NCI-H1092 treated with DMSO at 0.1 percent for 48 hours (cell line): ENCODE data around the gene ATP2B3.

Experiments used
- DNase-seq: peaks from one replicate; lab custom pipeline; 2025; lab: John Stamatoyannopoulos, UW

ATP2B3 gene

DNA sequence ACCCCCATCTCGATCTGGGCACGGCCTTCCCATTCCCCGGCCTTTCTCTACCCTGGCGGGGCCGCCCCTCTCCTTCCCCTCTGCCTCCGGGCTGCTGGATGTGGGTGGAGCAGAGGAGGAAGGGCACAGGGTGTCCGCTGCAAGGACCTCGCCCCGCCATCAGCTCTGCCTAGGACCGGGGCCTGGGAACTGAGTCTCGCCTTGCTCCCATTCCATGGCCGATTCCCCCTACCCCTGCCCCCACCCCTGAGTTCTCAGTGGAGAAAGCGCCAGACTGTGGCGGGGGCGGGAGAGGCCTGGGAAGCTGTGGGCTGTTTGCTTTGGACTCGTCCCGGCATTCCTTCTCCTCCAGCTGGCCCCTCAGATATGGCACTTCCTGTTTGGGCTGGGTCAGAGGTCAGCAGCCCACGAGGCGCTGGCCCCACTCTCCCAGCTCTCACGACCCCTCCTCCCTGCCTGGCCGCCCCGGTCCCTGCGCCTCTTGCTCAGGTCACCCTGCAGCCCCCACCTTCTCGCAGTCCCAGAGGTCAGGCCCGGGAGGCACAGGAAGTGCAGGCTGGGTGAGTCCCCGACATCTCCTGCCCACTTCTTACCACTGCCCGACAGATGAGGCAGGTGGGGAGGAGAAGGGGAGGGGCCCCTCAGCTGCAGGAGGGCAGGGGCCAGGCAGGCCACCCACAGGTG is 29.1 kb upstream of the ATP2B3 start:
- no peak for DNase-seq

DNA sequence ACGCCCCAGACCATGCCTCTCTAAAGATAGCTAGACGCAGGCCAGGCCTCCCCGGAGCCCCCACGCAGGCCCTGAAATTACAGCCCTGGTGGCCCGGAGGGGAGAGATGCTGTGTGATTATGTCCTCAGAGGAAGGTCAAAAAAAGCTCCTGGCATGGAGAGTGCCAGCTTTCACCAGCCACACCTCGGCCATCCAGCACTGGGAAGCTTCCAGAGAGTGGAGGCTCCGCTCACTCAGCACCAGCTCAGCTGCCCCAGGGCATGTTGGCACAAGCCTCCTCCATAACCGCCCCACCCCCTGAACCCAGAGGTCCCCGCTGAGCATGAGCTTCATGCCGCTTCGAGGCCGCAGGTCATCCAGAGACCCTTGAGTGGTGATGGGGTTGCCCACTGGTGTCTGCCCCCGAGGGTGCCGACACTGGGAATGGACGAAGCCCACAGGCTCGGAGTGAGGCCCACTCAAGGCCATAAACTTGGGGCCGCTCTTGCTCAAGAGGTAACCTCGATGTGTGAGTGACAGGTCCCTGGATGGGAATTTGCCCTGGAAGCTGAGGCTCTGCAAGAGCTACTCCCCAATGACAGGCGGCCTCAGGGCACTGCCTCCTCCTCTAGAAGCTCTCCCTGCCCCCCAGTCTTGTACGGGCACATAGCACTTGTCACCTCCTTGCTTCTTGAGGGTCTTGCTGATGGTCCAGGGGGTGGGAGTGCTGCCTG is 27.1 kb upstream of the ATP2B3 start:
- no peak for DNase-seq

DNA sequence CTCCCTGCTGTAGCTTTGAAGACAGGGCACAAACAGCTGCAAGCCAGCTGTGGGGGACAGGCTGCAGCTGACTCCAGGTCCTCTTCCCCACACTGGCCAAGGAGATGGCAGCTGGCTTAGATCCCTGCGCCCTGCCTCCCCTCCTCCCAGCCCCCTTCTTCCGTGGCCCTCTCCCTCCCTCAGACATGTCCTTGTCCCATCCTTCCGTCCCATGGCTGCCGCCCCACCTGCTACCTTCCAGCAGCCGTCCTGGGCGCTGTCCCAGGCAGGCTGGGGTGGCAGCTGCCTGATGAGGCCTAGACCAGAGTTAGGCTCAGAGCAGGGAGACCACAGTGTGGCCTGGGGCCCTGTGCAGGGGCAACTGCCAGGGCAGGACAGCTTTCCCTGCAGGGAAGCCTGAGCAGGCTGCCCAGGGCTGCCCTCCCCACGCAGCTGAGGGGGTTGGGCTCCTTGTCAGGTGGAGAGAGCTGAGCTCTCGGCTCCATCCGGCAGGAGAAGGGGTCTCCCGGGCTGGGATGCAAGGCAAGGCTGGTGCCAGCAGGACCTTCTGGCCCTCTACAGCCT is 26.0 kb upstream of the ATP2B3 start:
- DNase-seq: no peak

DNA sequence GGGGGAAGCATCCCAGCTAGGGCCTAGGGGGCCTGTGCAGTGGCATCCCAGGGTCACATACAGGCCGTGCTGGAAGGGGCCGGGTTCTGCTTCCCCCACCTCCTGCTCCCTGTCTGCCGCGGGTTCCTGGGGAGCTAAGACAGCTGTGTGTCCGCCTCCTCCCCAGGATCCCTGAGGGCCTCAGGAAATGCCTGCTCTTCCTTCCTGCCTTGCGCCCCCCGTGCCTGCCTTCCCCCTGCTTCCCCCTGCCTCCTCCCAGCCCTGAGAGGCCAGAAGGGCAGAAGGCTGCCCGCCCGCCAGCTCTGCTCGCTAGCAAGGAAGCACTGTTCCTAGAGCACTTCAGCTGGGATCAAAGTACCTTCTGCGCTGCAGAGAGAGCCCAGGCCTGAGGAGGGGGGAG is 25.5 kb upstream of the ATP2B3 start:
- no peak for DNase-seq

DNA sequence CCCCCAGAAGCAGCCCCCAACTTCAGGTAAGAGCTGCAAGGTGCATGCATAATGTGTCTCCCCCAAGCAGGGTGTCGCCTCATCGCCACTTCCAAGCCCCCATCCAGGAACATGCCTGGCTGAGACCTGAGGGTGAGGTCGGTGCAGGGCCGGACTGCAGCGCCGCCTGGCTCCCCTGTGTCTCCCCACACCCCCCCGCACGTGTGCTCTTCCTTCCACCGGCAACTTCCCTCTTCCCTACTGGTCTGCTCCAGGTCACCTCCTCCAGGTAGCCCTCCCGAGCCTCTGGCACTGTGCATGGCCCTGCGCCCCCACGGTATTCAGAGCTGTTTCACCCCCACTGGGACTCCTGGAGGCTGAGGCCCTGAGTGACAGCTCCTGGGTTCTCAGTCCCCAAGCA is 24.9 kb upstream of the ATP2B3 start:
- DNase-seq: no peak

DNA sequence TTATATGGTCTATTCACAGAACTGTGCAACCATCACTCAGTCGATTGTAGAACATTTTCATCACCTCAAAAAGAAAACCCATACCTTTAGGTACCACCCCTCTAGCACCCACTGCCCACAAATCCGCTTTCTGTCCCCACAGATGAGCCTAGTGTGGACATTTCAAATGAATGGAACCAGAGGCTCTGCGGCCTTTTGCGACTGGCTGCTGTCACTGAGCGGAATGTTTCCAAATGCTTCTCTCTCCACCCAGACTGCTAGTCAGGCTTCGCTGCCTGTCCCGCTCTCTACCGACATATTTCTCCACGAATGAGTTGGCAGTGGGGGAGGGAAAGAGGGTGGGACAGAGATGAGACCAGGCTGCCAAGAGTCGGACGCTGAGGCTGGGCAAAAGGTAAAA is 24.4 kb upstream of the ATP2B3 start:
- no peak for DNase-seq

DNA sequence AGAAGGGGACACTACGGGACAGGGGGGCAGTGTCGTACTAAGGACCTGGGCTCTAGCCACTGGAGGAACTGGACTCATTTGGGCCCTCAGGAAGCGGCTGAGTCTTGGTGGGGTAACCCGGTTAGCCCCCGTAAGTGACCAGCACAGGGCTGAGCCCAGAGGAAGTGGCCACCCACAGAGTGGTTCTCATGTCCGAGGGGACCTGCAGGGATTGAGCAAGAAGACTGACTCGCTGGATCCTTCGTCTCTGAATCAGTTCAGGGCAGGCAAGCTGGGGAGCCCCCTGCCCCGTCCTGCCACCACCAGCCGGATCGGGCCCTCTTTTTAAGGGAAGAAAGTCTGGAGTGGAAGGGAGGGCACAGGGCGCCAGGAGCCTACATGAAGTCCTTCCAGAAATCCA is 23.4 kb upstream of the ATP2B3 start:
- no peak for DNase-seq

DNA sequence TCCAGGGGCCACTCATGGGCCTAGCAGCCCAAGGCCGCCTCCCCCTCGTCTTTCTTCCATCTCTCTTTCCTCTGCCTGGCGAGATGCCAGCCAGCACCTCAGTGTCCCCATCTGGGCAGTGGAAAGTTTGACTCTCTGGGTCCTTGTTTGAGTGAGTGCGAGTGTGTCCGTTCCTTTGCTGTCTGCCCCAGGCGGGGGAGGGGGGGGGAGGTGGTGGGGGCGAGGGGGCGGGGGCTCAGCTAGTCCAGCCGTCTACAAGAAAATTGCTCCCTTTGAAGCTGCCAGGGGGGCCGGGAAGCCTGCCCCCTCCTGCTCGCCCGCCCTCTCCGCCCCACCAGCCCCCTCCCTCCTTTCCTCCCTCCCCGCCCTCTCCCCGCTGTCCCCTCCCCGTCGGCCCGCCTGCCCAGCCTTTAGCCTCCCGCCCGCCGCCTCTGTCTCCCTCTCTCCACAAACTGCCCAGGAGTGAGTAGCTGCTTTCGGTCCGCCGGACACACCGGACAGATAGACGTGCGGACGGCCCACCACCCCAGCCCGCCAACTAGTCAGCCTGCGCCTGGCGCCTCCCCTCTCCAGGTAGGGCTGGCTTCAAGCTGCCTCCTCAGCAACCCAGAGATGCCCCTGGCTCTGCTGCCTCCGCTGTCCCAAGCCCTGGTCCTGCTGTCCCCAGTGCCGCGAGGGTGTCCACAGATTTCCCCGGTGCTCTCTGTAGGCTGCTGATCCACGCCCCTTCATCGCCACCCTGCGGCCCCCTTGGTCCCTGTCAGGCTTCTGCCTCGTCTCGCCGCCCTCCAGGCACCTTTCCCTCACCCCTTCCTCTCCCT is 22.7 kb upstream of the ATP2B3 start, which contains the start of gene BGN:
Gene BGN (plus strand): TSS at position 440 of the 821 bp plus-strand sequence. CDS start 9,652 bp downstream, outside the sequence.
- DNase-seq: peak; percentile 51

DNA sequence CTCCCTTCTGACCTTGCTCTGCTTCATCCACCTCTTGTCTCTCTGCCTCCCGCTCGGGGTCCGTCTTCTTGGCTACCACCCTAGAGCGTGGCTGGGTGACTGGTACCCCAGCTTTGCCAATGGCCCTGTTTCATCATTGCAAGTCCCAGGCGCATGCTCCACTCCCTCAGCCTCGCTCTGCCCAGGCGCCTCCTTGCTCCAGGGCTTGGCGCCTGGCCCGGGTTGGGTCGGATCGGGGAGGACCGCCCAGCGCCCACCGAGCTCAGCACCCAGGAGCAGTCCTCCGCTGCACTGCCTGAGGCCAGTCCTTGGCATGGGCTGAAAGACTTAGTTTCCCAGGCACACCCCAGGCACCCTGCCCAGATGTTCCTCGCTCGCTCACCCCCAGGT is 22.1 kb upstream of the ATP2B3 start:
- no peak for DNase-seq

DNA sequence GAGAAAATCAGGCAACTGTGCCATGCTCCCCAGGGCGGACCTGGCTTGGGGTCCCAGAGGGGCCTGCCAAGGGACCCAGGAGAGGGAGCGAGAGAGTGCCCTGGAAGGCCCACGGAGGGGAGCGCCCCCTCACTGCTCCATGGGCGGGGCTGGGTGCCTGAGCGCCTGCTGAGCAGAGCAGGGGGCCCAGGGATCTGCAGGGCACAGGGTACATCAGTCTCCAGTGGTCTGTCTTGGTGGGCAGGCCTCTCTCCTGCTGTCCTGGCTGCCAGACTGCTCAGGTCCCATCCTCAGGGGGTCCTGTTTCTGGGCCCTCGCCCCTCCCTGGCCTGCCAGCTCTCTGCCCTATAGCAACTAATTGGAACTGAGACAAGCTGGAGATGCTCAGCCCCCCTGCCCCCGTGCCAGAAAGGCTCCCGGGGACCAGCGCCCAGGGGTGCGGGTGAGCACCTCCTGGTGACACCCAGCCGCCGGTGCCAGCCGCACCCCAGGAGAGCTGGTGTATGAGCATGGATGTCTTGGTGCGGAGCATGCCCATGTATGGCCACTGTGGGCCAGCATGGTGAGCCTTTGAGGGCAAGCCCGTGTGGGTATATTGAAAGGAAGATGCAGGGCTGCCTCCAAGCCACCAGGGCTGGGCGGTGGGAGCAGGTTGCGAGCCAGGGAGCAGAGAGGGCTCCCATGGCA is 21.4 kb upstream of the ATP2B3 start:
- DNase-seq: no peak

DNA sequence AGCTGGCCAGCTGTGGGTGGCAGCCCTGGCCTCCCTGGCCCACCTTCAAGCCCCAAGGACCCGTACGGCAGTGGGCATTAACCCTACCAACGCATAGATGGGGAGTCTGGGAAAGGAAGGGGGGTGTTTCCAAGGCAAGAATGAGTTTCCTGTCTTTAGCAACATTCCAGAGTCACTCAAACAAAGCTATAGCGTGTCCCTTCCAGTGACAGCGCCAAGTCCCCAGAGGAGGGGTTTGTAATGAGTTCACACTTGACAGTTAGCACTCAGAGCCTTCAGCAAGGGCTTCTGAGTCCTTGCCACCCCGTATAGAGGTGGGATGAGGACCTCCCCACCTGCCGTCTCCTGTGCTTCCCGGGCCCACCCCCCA is 20.9 kb upstream of the ATP2B3 start:
- no peak for DNase-seq

DNA sequence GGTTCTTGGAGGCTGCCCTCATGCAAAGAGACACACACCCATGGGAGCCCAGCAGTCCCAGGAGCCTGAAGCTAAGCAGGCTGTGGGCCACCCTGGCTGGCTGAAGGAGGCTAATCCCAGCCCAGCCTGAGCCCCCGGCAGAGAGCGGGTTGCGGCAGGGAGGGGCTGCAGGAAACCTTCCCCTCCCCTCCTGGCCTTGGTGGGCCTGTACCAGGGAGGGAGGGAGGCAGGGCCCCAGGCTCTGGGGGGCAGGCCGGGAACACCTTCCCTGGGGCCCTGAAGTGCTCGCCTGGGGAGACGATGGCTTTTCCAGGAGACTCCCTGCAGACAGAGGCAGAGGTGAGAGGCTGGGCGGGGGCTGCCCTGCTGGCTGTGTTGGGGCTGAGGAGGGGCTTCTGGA is 19.0 kb upstream of the ATP2B3 start:
- no peak for DNase-seq

DNA sequence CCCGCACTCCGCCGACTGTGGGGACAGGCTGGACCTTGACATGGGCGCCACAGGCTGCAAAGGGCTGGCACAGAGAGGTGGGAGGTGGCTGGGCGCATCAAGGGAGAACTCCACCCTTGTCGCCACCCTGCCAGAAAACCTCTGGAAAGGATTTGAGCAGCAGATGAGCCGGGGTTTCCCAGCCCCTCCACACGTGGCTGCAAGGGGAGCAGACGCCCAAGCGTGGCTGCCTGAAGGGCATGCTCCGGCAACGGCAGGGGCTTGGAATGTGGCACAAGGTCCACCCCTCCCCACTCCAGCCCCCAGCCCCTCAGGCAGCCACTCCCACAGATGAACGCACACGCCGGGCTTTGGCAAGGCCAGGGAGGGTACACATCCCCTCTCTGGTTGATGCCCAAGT is 18.1 kb upstream of the ATP2B3 start:
- DNase-seq: no peak

DNA sequence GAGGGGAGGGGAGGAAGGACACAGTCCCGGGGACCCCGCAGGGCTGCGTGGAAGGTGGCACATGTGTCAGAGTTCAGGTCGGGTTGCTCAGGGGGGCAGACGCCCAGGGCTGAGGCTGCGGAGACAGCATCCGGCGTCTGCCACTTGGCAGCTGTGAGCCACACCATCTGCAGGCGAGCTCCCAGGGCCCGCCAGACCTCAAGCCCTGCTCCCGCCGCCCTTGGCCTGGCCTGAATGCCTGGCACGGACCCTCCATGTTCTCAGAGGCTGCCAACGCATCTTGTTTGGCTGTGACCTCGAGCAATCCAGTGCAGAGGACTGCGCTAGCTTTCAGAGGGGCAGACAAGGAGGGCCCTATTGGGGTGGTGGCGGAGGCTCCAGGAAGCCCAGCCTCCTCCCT is 17.6 kb upstream of the ATP2B3 start:
- DNase-seq: no peak

DNA sequence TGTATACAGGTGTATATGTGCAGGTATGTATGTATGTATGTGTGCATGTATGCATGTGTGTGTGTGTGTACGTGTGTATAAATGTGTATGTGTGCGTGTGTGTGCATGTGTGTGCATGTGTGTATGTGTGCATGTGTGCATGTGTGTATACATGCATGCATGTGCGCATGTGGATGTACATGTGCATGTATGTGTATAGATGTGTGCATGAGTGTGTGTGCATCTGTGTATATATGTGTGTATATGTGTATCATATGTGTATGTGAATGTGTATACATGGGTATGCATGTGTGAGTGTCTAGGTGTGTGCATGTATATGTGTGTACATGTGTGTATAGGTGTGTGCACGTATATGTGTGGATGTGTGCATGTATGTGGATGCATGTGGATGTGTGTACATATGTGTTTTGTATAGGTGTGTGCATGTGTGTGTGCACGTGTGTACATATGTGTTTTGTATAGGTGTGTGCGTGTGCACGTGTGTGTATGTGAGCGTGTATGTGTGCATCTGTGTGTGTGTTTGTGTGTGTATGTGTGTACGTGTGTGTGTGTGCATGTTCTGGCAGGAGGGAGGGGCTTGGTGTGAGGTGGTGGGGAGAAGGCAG is 16.7 kb upstream of the ATP2B3 start:
- no peak for DNase-seq

DNA sequence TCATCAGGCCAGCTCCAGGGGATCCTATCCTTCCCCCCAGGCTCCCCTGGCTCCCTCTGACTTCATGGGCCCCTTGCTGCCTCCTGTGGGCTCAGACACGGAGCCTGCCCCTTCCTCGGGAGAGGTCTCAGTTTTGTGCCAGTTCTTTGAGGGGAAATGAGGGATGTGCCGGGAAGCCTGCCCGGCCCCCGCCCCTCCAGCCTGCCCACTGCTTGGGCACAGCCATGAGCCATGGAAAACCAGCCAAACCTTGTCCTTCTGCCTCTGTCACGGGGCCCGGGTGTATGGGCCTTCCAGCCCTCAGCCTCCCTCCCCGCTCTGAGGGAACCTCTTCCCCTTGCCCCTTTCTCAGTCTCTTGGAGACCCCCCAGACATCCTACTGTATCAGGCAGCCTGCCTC is 15.9 kb upstream of the ATP2B3 start:
- no peak for DNase-seq

DNA sequence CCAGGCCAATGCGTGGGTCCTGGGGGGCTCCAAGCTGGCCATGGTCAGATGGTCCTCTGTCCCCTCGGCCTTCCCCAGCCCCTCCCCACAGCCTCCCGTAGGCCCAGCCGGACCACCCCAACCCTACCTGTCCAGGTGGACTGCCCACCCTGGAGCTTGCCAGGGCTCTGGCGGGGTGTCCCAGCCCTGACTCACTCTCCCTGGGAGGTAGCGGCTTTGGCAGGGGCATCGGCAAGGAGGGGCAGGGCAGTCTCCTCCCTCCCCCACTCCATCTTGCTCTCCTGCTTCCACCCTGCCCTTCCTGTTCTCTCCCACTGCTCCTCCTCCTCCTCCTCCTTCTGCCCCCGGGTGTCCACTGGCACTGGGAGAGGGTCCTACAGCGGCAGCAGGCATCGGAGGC is 15.3 kb upstream of the ATP2B3 start:
- no peak for DNase-seq

DNA sequence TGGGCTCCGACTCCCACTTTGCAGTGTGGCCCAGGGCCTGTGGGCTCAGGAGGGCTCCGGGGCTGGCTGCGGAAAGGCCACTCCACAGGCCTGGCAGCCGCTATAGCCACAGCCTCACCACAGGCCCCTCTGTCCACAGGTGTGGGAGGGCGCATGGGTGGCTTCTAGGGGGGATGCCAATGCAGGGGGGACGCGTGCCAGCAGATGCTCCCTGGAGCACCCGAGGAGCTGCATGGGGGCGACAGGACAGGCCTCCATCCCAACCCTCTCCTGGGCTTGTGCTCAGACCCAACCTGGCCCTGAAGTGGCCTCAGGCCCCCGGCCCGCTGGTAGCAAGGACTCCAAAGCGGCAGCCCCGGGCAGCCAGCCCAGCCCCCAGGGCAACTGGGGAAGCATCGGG is 14.6 kb upstream of the ATP2B3 start:
- DNase-seq: no peak

DNA sequence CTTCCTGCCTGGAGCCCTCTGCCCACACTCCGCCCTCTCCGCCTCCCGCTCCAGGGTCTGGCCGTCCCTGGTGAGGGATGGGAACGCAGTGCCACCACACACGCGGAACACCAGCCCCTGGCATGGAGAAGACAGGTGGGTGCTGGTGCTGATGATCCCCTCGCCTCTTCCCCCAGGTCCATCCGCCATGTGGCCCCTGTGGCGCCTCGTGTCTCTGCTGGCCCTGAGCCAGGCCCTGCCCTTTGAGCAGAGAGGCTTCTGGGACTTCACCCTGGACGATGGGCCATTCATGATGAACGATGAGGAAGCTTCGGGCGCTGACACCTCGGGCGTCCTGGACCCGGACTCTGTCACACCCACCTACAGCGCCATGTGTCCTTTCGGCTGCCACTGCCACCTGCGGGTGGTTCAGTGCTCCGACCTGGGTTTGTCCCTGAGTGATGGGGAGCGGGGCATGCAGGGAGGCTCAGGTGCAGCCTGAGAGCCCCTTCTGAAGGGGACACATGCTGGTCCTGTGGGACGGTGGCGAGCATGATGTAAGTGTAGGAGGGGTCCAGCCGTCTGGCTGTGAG is 12.9 kb upstream of the ATP2B3 start:
- no peak for DNase-seq

DNA sequence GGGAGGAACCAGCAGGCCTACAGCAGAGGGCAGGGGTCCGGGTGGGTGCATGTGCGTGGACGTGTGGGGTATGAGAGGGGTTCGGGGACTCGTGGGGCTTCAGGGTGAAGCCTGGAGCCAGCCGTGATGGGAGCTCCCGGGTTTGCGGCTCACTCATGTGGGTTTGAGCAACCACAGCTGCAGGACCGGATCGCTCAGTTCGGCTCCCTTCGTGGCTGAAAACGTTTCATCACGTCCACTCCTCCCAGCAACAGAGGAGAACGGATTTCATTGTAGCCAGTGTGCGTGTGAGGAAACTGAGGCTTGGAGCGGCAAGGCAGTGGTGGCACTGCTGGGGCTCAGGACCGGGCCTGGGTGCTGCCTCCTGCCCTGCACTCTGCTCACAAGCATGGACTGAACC is 12.1 kb upstream of the ATP2B3 start:
- DNase-seq: no peak

DNA sequence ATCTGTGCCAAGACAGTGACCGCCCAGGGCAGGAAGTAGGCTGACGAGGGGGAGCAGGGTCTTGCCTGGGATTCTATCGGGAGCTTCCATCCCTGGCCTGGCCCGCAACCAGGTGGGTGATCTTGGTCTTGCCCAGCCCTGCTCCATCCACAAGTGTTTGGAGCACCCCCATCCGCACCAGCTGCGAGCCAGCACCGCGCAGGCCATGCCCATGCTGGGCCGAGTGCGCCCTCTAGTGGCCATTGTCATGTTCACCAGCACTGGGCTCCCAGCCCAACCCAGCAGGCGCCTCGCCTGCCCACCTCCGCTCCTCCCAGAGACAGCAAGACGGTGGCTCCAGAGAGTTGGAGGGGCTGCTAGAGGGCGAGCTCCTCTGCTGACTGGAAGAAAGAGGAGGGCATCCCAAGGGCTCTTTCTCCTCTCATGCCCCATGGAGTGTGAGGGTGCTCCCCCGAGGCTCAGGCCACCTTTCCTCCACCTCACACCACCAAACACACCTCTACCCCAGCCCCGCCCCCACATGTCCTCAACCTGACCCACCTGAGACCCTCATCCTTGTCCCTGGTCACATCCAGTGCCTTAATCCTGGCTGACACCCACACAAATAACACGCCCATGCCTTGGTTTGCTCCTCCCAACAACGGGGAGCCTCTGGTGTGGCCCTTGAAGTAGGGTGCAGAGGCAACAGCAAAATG is 9.8 kb upstream of the ATP2B3 start:
- DNase-seq: peak; percentile 64
